ENCODE results near the gene OLFM1. TPM values are rescaled to one million over a fixed set of nuclear protein-coding genes. Genes with fewer than 3 reads are reported as not detected.

Gene OLFM1
- total RNA-seq, 1 experiment from 2014 or later = not detected

GRCh38 chr9:135101486-135101885, 14.0 kb downstream of the OLFM1 start:
- Histone ChIP-seq H3K27me3 (ENCODE audit: insufficient read depth, low read depth) (peaks cover 90% of the 10 kb centered on the region), H3K36me3 (ENCODE audit: low read depth) (no peaks in the 10 kb centered on the region), H4K20me1 (ENCODE audit: insufficient read depth) (peaks cover 8% of the 10 kb centered on the region; the same call in 1 of the 2 replicates), H2AFZ (no peak overlapping the region), H3F3A (ENCODE audit: insufficient read depth, low read depth) (no peaks in the 10 kb centered on the region), H3K4me3 (no peak overlapping the region), H3K4me1 (replicated peaks; ENCODE audit: insufficient read depth) (no peaks in the 10 kb centered on the region), H3K27ac (no peak overlapping the region), H3K4me2 (no peak overlapping the region), H3K9me2 (ENCODE audit: insufficient read depth) (no peaks in the 10 kb centered on the region), H3K9me3 (ENCODE audit: insufficient read depth, low read depth) (no peaks in the 10 kb centered on the region), H3K79me2 (ENCODE audit: low read depth) (no peaks in the 10 kb centered on the region)
- ChIA-PET POLR2A (ENCODE audit: unreplicated experiment) (no interaction called here), CTCF (no interaction called here)
- intact Hi-C loops (cut with micrococcal nuclease; ENCODE audit: unreplicated experiment) = no loop called here
- no peak for DNase-seq
- no TSS peak for BruUV-seq (replicated peaks)
- TF ChIP-seq CTCF (conservative IDR thresholded peaks at IDR 0.05) = no peak
- no peak for TF ChIP-seq EZH2 (IDR thresholded peaks at IDR 0.05; ENCODE audit: low read depth)

GRCh38 chr9:135101926-135102325, 14.5 kb downstream of the OLFM1 start:
- no peak for TF ChIP-seq CTCF (conservative IDR thresholded peaks at IDR 0.05)
- no TSS peak for BruUV-seq (replicated peaks)
- CTCF ChIA-PET = no interaction called here

GRCh38 chr9:135102331-135102730, 14.9 kb downstream of the OLFM1 start:
- Histone ChIP-seq H3K27ac (no peak overlapping the region), H3K9me2 (ENCODE audit: insufficient read depth) (no peaks in the 10 kb centered on the region), H3F3A (ENCODE audit: insufficient read depth, low read depth) (no peaks in the 10 kb centered on the region), H4K20me1 (ENCODE audit: insufficient read depth) (peaks cover 8% of the 10 kb centered on the region; the same call in 1 of the 2 replicates), H3K27me3 (ENCODE audit: insufficient read depth, low read depth) (peaks cover 94% of the 10 kb centered on the region), H3K36me3 (ENCODE audit: low read depth) (no peaks in the 10 kb centered on the region), H3K4me1 (replicated peaks; ENCODE audit: insufficient read depth) (no peaks in the 10 kb centered on the region), H3K4me3 (no peak overlapping the region), H3K9me3 (ENCODE audit: insufficient read depth, low read depth) (no peaks in the 10 kb centered on the region), H2AFZ (no peak overlapping the region), H3K79me2 (ENCODE audit: low read depth) (no peaks in the 10 kb centered on the region), H3K4me2 (no peak overlapping the region)
- BruUV-seq (replicated peaks) = no TSS peak
- DNase-seq = no peak
- intact Hi-C loops (cut with micrococcal nuclease; ENCODE audit: unreplicated experiment) = no loop called here
- TF ChIP-seq CTCF (conservative IDR thresholded peaks at IDR 0.05) (no peak), EZH2 (IDR thresholded peaks at IDR 0.05; ENCODE audit: low read depth) (no peak)
- CTCF ChIA-PET = no interaction called here
- POLR2A ChIA-PET (ENCODE audit: unreplicated experiment) = no interaction called here

More at GRCh38 chr9:135101926-135102325, 14.5 kb downstream of the OLFM1 start:
- Histone ChIP-seq H3K9me2 (ENCODE audit: insufficient read depth) (no peaks in the 10 kb centered on the region), H3K27ac (no peak overlapping the region), H4K20me1 (ENCODE audit: insufficient read depth) (peaks cover 8% of the 10 kb centered on the region; the same call in 1 of the 2 replicates), H2AFZ (no peak overlapping the region), H3K36me3 (ENCODE audit: low read depth) (no peaks in the 10 kb centered on the region), H3K27me3 (ENCODE audit: insufficient read depth, low read depth) (peaks cover 92% of the 10 kb centered on the region), H3K9me3 (ENCODE audit: insufficient read depth, low read depth) (no peaks in the 10 kb centered on the region), H3K4me3 (no peak overlapping the region), H3K4me1 (replicated peaks; ENCODE audit: insufficient read depth) (no peaks in the 10 kb centered on the region), H3F3A (ENCODE audit: insufficient read depth, low read depth) (no peaks in the 10 kb centered on the region), H3K79me2 (ENCODE audit: low read depth) (no peaks in the 10 kb centered on the region), H3K4me2 (no peak overlapping the region)
- intact Hi-C loops (cut with micrococcal nuclease; ENCODE audit: unreplicated experiment) = no loop called here
- POLR2A ChIA-PET (ENCODE audit: unreplicated experiment) = no interaction called here
- no peak for DNase-seq

Data from PC-9 (cell line).